HG03520 (cell line): Measurements from ENCODE around the gene GAPT.
A peak's percentile ranks its signal among the peaks of the same experiment; 100 is the strongest.

Source experiments
- ATAC-seq: cut with Tn5 transposase; IDR thresholded peaks from one replicate; pipeline ENCODE4 v1.9.1; 2021; ENCODE audit warnings: mild to moderate bottlenecking, moderate library complexity; ENCODE audit not compliant: unreplicated experiment

GAPT gene

DNA sequence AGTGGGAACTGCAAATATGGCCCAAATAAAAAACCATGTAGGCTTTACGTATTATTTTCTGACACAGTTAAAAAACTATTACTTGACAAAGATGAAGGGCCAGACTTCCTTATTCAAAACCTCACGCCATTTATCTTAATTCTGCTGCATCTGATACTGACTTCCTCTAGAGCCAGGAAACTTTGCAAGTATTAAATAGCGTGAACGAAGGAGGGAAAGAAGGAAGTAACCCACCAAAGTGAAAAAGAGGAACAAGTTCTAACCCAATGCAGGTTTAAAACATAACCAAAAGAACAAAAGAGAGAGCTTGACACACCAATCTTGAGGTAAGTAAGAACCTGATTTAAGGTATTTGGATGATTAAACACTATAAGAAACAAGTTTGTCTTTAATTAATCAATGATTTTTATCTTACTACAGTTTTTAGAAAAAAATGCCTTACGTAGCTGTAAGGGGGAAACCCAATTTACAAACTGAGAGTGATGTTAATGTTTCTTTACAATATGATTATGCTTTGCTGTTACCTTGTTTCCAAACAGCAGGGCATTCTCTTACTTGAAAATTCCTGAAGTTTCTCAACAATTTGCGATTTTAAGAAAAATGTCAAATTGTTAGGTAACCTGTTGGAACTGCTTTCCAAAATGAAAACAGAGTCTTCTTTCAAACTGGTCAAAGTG, at the start of gene GAPT:
Gene GAPT (plus strand): TSS at position 220 of the 677 bp plus-strand sequence. CDS start 3,102 bp downstream, outside the sequence.
- ATAC-seq = peak; percentile 79

DNA sequence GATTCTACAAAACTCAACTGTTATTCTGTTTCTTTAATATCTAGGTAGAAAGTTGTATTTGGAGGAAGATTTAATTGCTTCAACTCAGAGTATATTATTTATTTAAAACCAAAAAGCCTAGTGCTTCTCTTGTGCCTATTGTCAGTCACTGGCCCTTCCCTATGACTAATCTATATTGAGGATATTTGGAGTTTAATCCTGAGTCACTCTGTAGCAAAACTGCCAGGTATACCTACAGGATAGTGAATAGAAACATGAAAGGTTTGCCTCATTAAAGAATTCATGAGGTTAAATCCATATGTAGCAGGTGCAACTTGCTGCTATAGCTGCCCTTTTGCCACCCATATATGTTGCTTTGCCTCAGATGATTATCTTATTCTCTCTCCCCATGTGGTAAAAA, 46.4 kb upstream of the GAPT start:
- ATAC-seq = no peak

DNA sequence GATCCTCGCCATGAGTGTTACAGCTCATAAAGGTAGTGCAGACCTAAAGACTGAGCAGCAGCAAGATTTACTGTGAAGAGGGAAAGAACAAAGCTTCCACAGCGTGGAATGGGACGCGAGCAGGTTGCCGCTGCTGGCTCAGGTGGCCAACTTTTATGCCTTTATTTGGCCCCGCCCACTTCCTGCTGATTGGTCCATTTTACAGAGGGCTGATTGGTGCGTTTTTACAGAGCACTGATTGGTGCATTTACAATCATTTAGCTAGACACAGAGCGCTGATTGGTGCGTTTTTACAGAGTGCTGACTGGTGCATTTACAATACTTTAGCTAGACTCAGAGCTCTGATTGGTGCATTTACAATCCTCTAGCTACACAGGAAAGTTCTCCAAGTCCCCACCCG, 45.2 kb upstream of the GAPT start:
- no peak for ATAC-seq

DNA sequence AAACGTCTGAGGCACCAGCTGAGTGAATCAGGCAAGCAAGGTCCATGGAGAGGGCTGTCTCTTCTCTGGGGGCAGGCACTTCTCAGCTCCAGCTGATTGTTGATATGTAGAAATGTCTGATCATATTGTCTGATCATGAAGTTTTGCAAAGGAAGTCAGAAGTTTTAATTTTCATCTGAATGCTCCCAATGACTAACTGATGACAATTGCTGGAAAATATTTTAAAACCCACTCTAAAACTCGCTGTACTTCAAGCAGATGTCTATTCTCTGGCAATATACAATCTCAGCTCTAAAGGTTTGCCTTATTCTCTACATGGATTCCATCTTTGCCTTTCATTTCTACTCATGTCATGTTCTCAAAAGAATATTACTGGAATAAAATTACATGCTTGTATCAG, 44.0 kb upstream of the GAPT start:
- ATAC-seq = no peak

DNA sequence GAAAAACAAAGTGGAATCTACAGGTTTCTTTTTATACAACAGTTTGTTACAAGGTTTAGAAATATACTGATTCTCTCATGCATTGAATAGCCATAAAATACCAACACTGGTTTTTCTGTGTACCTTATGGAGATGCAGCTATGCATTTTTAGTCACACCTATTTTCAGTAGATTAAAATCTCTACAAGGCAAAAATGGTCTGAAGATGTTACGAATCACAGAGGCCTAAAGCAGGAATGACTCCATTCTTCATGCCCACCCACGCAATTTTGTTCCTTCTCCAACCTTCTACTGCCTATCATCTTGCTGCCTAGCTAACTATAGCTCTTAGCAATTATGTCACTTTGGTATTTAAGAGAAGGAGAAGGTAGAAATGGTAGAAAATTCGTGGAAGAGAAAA, 41.2 kb upstream of the GAPT start:
- no peak for ATAC-seq

DNA sequence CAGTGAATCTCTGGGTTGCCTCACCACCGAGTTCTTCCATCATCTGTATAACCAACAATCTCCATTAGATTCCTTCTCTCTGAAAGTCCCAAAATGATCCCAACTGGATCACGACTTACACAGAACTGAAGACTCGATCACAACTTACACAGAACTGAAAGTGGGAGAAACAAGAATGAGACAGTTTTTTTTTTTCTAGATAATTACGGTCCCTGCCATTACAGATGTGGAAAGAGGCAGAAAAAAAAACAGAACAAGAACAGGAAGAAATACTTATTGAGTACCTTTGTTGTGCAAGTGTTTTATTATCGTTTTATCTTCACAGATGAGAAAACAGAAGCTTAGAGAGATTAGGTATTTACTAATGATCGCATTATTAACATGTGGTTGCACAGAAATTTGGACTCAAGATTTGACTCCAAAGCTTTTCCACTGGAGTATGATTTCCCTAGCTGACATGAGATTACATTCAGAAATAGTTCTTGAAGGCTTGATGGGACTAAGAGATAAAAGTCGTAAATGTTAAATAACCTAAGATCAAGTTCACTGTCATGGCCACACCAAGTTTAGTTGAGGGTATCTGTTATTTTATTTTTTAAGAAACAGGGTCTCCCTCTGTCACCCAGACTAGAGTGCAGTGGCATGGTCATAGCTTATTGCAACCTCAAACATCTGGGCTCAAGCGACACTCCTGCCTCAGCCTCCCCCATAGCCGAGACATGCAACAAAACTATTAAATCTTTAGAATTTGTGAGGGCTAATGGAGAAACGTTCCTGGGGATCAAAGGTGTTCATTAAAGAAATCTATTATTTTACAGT, 40.2 kb upstream of the GAPT start:
- no peak for ATAC-seq

DNA sequence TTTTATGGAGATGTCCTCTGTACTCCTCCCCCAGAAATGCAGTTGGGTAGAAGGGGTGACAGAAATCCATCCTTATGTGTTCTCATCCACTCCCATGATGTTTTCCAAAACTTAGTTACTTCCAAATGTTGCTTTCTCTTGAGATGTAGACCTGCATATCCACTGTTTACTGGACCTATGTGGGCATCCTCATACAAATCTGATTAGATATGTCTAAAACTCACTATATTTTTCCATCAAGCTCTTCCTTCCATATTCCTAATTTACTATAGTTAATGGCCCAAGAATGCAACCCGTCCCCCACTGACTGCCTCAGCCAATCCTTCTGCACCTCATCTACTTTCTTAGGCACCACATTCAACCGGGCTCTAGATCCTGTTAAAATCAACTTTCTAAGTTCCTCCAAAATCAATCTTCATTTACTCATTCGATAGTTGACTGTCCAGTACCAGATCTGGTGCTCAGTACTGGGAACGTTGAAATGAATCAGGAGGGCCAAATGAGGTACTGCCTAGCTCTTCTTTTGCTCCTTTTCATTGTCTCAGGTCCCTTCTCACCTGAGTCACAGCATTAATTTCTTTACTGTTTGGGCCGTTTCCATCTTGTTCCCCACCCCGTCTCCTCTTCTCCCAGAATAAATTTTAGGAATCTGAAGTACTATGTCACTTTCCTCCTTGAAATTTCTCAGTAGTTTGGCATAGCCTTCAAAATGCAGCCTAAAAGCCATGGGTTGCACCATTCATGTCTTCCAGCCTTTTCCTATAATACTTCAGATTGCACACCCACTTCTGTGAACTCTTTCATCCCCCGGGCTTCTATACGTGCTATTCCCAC, 39.3 kb upstream of the GAPT start:
- no peak for ATAC-seq

DNA sequence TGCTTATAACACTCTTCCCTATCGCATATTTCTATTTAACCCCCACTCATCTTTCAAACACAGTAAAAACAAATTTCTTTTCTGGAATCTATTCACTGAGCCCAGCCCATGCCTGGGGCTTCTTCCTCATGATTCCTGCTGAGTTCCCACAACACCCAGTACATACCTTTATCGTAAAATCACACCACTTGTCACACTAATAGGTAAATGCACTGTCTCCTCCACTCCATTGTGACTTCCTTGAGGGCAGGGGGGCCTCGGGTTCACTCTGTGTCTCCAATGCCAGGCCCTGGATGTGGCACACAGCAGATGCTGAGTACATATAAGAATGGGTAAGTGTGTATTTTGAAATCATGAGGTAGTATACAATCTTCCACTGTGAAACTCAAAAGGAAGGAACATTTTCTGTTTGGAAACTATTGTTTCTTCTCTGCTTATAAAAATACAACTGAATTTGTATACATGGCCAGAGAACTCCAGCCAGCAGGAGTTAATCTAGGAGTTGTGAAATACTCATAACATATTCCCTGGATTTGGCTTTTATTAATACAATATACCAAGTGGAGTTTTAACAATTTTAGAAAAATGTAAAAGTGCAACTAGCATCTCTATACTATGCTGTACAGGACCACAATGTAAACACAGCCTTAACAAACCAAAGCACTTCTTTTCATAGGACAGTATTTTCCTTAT, 38.5 kb upstream of the GAPT start:
- no peak for ATAC-seq

DNA sequence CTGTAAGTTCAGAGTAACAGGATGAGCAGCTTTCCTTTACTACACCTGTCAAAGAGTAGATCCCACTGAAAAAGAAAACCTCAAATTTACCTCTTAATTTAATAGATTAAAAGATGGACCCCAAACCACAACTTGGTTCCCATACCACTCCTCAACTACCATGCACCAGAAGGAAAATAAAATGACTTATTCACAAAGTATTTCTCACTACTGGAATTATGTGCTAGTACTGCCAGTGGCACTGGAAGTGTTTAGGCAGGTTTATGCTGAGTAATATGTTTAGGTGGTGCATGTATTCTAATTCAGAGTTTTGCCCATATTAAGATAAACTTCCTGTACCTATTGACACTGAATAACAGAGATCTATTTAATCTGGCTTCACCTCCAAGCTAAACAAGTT, 37.9 kb upstream of the GAPT start:
- ATAC-seq = no peak

DNA sequence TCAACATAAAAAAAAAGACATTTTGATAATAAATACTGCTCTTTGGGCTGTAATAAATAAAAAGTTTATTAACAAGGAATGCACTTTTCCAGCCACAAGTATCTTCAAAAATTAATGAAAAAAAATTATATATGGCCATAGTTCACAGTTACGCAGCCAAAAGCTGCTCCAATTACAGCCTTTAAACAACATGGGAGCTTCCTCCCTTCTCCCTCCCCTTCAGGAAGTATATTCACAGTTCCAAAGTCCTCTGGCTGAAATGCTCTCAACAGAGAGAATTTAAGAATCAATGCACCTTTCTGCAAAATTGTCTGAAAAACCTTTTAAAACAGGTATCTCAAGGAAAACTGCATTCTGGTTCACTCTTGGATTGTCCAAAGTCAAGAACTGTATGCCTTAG, 37.2 kb upstream of the GAPT start:
- no peak for ATAC-seq

DNA sequence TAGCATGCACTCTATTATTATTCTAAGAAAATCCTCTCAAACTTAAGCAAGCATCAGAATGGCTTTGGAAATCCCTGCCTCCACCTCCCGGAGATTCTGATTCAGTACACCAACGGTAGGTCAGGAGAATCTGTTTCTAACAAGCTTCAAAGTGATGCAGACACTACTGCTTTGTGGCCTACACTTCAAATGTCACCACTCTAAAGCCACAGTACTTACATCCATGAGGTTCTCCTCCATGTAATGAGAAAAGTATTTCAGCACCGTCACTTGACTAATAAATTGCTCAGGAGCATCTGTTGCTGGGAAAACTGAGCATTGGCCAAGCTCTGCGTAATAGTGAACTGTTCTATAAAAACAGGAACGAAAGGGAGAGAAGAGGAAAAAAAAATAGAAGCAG, 36.2 kb upstream of the GAPT start:
- ATAC-seq = no peak

DNA sequence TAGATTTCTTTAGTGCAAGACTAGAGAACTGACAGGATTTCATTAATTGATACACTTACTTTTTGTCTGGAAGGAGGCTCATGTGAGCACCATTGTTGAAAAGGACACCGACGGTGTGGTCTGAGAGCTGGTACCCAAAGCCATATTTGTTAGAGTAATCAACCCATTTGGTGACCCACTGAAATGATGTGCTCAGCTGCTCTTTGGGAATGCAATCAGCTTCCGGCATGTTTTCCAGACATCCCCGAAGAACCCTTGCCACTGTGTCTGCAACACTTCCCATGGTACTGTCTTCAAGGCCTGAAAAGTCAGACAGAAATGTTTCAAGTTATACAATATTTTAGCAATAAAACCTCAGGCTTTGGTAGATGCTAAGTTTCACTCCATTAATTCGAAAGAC, 35.8 kb upstream of the GAPT start:
- no peak for ATAC-seq

DNA sequence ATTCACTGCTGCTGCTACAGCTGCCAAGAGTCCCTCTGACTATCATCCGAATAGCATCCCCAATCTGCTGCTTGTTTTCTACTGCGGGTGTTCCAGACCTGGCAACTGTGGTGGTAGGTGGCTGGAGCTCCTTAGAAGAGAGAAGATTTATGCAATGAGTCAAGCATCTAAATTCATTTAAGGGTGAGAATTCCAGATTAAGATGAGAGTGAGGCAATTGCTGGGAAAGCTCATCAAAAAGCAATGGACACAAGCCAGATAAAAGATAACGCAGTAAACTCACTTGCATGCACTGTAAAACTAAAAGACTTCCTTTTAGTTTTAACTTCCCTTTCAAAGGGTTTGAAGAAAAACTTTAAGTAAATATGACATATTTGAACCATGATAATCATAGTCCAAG, 35.2 kb upstream of the GAPT start:
- ATAC-seq = no peak

DNA sequence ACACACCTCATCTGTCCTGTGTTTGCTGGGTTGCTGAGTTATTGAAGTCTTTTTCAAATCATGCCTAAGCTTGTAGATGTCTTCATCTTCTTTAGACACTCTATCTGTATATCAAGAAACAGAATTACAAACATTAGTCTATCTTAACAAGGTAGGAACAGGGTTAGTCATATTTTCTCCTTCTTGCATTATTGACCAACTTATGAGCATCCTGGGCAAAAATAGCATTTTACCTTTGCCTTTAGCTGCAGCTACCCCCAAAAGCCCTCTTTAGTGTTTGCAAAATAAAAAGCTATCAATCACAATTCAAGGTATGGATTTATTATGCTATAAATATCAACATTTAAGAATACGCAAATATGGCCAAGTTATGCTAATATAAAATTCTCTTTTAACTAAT, 34.7 kb upstream of the GAPT start:
- no peak for ATAC-seq

DNA sequence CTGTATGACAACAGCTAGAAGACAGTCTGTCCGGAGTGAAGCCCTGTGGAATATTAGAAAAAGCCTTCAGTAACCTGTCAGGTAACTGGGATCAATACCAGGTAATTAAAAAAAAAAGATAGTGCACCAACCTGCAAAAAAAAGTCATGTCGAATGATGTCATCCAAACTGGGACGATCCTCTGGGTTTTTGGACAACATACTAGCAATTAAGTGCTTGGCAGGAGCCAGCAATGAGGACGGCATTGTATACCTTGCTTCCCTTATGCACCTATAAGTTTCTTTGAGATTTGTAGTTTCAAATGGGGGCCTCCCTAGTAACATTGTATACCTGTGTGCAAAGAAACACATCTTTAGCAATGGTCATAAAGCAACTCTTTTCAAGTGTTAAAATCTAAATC, 34.2 kb upstream of the GAPT start:
- no peak for ATAC-seq

DNA sequence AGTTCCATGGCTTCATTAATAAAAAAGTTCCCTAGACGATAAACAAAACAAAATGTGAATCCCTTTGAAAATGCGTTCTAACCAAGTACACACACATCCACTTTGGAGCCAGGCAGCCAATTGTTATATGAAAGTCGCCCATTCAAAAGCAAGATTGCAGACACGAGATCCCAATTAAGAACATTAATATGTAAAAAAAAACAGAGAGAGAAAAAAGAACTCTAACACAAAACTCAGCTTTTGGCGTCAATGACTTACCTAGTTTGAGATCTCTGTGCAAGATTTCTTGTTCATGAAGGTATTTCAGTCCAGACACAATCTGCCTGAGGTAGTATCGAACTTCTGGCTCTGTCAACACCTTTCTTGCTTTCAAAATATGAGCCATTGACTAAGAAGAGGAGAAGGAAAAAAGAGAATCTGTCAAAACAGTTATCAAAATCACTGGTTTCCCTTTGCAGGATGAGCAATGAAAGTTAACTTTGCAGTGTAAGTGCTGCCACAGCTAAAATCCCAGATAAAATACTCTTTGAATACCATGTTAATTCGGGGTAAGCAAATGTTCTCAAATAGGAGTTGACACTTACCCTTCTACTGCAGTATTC, 33.0 kb upstream of the GAPT start:
- ATAC-seq = no peak

DNA sequence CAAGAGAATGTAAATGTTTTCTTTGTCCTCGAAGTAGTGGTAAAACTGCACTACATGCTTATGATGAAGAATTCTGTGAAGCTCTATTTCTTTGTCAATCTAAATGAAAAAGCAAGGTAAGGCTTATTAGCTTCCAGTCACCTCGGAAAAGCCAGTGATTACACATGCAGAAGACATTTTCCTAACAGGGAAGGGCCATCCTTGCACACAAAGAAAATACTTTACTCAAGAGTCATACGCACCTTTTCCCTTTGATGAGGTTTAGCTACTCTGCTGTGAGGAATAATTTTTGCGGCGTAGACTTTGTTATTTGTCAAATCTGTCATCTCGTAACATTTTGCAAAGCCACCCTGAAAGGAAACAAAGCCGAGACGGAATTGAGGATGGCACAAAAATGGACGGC, 32.5 kb upstream of the GAPT start:
- ATAC-seq = no peak

DNA sequence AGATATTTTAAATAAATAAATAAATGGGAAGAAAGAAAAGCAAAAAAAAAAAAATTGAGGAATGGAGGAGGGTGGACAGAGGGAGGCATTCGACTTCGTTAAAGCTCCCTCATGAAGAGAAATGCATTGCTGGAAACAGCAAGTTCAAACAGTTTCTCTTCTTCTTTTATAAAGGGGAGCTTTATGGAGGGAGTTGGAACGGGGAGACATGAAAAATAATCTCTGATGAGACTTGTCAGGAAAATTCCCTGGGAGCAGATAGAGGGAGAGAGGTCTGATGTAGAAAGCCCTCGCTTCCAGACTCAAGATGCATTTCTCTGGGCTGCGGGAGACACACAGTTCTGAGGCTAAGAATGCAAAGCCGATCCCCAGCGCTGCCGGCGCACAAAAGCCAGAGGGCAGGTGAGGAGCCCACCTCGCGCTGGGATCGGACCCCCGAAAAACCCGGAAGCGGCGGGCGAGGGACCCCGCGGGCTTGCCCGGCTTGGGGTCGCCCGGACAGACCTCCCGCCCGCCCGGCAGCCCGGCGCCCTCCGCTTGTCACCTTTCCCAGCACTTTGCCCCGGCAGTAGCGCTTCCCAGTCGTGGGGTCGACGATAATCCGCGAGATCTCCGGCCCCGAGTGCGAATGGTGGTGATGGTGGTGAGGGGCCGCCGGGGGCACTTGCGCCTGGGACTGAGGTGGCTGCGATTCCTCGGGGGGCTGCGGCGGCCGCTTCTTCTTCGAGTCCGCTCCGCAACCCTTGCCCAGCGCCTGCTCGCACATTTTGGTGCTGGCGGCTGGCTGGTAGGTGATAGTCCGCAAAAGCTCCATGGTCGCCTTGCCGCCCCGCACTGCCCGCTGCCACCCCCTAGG, 31.9 kb upstream of the GAPT start:
- no peak for ATAC-seq

DNA sequence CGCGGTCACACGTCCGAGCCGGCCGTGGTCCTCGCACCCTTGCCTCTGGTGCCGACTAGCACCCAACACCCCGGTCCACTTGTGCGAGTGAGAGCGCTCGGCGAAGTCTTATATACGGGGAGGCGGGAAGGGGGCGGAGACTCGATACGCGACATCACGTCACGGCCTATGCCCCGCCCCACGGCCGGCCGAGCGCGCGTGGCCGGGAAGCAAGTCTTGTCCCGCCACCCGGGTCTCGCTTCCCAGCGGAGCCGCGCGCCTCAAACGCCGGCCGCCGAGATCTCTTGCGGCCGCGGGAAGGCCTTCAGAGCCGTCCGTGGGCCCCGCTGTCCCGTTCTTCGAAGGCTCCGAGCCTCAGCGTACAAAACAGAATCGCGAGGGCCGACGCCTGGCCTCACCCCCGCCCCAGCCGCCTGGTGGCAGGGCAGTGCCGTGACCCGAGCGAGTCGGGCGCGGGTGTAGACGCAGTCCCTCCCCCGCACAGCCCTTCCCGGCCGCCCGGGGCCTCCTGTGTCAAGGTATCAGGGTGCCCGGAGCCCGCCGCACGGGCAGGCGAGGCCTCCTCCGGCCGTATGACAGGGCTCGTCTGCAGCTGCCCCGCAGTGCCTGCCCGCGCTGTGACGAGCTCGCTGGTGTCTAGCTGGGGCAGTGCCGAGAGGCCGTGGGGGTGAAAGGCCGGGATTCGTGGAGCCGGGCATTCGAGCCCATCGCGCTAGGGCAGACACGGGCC, 31.1 kb upstream of the GAPT start, which contains the start of gene PLK2:
Gene PLK2 (minus strand): TSS at position 85 of the 730 bp plus-strand sequence. CDS start 127 bp downstream, outside the sequence.
- peak; percentile 67 for ATAC-seq
